H9 (cell line): Measurements from ENCODE around the gene TPRX2. TPM values are rescaled to one million over a fixed set of nuclear protein-coding genes. Genes with fewer than 3 reads are reported as not detected.
A peak's percentile ranks its signal among the peaks of the same experiment; 100 is the strongest.

Experiments used
- DNase-seq: peaks from one replicate; pipeline ENCODE4 v3.0.0-alpha.2; 2017
- H2AFZ ChIP-seq: one replicate; pipeline ENCODE4 v1.6.1; 2013; ENCODE audit warnings: mild to moderate bottlenecking, low read length, control low read depth, moderate library complexity
- H2AK5ac ChIP-seq: 2 replicates; pipeline ENCODE4 v1.6.1; 2013; ENCODE audit warnings: low read length, control low read depth, mixed read lengths; ENCODE audit not compliant: insufficient read length
- H2BK120ac ChIP-seq: one replicate; pipeline ENCODE4 v1.6.1; 2013; ENCODE audit warnings: low read depth, mild to moderate bottlenecking, low read length, control low read depth, inconsistent platforms; ENCODE audit not compliant: poor library complexity, severe bottlenecking
- H2BK12ac ChIP-seq: 2 replicates; pipeline ENCODE4 v1.6.1; 2013; ENCODE audit warnings: low read length, control low read depth, mixed read lengths, low read depth; ENCODE audit not compliant: insufficient read length
- H2BK15ac ChIP-seq: 2 replicates; pipeline ENCODE4 v1.6.1; 2013; ENCODE audit warnings: low read depth, low read length, control low read depth
- H2BK20ac ChIP-seq: one replicate; pipeline ENCODE4 v1.6.1; 2013; ENCODE audit warnings: low read depth, mild to moderate bottlenecking, low read length, control low read depth, inconsistent platforms; ENCODE audit not compliant: poor library complexity, severe bottlenecking
- H2BK5ac ChIP-seq: 2 replicates; pipeline ENCODE4 v1.6.1; 2013; ENCODE audit warnings: low read length, control low read depth, mixed read lengths; ENCODE audit not compliant: insufficient read length
- H3K14ac ChIP-seq: 2 replicates; pipeline ENCODE4 v1.6.1; 2013; ENCODE audit warnings: low read length, control low read depth; ENCODE audit not compliant: insufficient read depth
- H3K18ac ChIP-seq: 2 replicates; pipeline ENCODE4 v1.6.1; 2013; ENCODE audit warnings: low read depth, mild to moderate bottlenecking, mixed read lengths, low read length, control low read depth; ENCODE audit not compliant: insufficient read length
- H3K23ac ChIP-seq: 2 replicates; pipeline ENCODE4 v1.6.1; 2013; ENCODE audit warnings: low read length, control low read depth, mixed read lengths, low read depth; ENCODE audit not compliant: insufficient read length
- H3K23me2 ChIP-seq: 2 replicates; pipeline ENCODE4 v1.6.1; 2013; ENCODE audit warnings: low read depth, mild to moderate bottlenecking, mixed read lengths, low read length, control low read depth; ENCODE audit not compliant: insufficient read length, poor library complexity, severe bottlenecking
- H3K27ac ChIP-seq: 2 replicates; pipeline ENCODE4 v1.5.1; 2013; ENCODE audit warnings: low read length, control low read depth, mixed read lengths, low read depth; ENCODE audit not compliant: insufficient read length
- H3K27me3 ChIP-seq: 2 replicates; pipeline ENCODE4 v1.6.1; 2013; ENCODE audit warnings: low read length, control low read depth, inconsistent platforms; ENCODE audit not compliant: insufficient read depth
- H3K4ac ChIP-seq: 2 replicates; pipeline ENCODE4 v1.6.1; 2013; ENCODE audit warnings: low read depth, mild to moderate bottlenecking, control low read depth, inconsistent platforms, low read length, moderate library complexity
- H3K4me1 ChIP-seq: 2 replicates; pipeline ENCODE4 v1.6.1; 2013; ENCODE audit warnings: low read length, control low read depth, inconsistent platforms; ENCODE audit not compliant: insufficient read depth
- H3K4me2 ChIP-seq: 2 replicates; pipeline ENCODE4 v1.6.1; 2013; ENCODE audit warnings: low read length, control low read depth, mixed read lengths; ENCODE audit not compliant: insufficient read length, insufficient read depth
- H3K56ac ChIP-seq: 2 replicates; pipeline ENCODE4 v1.6.1; 2013; ENCODE audit warnings: low read depth, mild to moderate bottlenecking, mixed read lengths, low read length, control low read depth; ENCODE audit not compliant: insufficient read length
- H3K79me1 ChIP-seq: 2 replicates; pipeline ENCODE4 v1.6.1; 2013; ENCODE audit warnings: low read depth, mild to moderate bottlenecking, moderate library complexity, low read length, control low read depth, inconsistent platforms; ENCODE audit not compliant: insufficient read depth, poor library complexity, severe bottlenecking
- H3K79me2 ChIP-seq: 2 replicates; pipeline ENCODE4 v1.6.1; 2013; ENCODE audit warnings: low read length, control low read depth, inconsistent platforms; ENCODE audit not compliant: insufficient read depth
- H3K9ac ChIP-seq: 2 replicates; pipeline ENCODE4 v1.6.1; 2013; ENCODE audit warnings: low read length, control low read depth, mixed read lengths; ENCODE audit not compliant: insufficient read length; ENCODE audit errors: extremely low read depth
- H3K9me3 ChIP-seq: one replicate; pipeline ENCODE4 v1.6.1; 2013; ENCODE audit warnings: low read depth, low read length, inconsistent platforms; ENCODE audit not compliant: control insufficient read depth
- H3T11ph ChIP-seq: one replicate; pipeline ENCODE4 v1.6.1; 2013; ENCODE audit warnings: mild to moderate bottlenecking, low read length, control low read depth, inconsistent platforms
- H4K20me1 ChIP-seq: one replicate; pipeline ENCODE4 v1.6.1; 2013; ENCODE audit not compliant: control insufficient read depth, insufficient read length, insufficient read depth
- H4K5ac ChIP-seq: 2 replicates; pipeline ENCODE4 v1.6.1; 2013; ENCODE audit warnings: low read depth, mild to moderate bottlenecking, mixed read lengths, low read length, control low read depth; ENCODE audit not compliant: insufficient read length
- H4K8ac ChIP-seq: replicated peaks from 2 replicates; pipeline ENCODE4 v1.6.1; 2013; ENCODE audit warnings: low read length, control low read depth, mixed read lengths, low read depth; ENCODE audit not compliant: insufficient read length
- H4K91ac ChIP-seq: 2 replicates; pipeline ENCODE4 v1.6.1; 2013; ENCODE audit warnings: low read depth, mild to moderate bottlenecking, moderate library complexity, mixed read lengths, low read length, control low read depth; ENCODE audit not compliant: insufficient read length
- H3K27ac Mint-ChIP-seq, 3 experiments: 2 replicates in 2 of 3; 3 replicates in 1 of 3; pipeline ENCODE4 v1.8.0; 2020 to 2021; ENCODE audit warnings: mixed read lengths in 3 of 3, mild to moderate bottlenecking in 1 of 3, moderate library complexity in 1 of 3
- H3K27me3 Mint-ChIP-seq: 2 replicates; pipeline ENCODE4 v1.8.0; 2021; ENCODE audit warnings: low read depth, mild to moderate bottlenecking, moderate library complexity, mixed read lengths
- H3K36me3 Mint-ChIP-seq, 3 experiments: 2 replicates in 2 of 3; 3 replicates in 1 of 3; pipeline ENCODE4 v1.8.0; 2020 to 2021; ENCODE audit warnings: low read depth in 3 of 3, mixed read lengths in 3 of 3; ENCODE audit not compliant: insufficient read depth in 1 of 3
- H3K4me1 Mint-ChIP-seq, 2 experiments: 2 replicates each; pipeline ENCODE4 v1.8.0; 2020; ENCODE audit warnings: mixed read lengths in 2 of 2
- H3K4me3 Mint-ChIP-seq, 2 experiments: 2 replicates in 1 of 2; 3 replicates in 1 of 2; pipeline ENCODE4 v1.8.0; 2020 to 2021; ENCODE audit warnings: mild to moderate bottlenecking in 2 of 2, mixed read lengths in 2 of 2, moderate library complexity in 1 of 2
- H3K9me3 Mint-ChIP-seq, 2 experiments: 2 replicates in 1 of 2; 3 replicates in 1 of 2; pipeline ENCODE4 v1.8.0; 2020; ENCODE audit warnings: mild to moderate bottlenecking in 2 of 2, mixed read lengths in 2 of 2, moderate library complexity in 1 of 2
- WGBS: extraction: QIAGEN DNeasy Blood & Tissue Kit; methylation state at CpG from one replicate; pipeline ENCODE4 v1.1.7; 2013; ENCODE audit warnings: missing lambda C conversion rate, low lambda C conversion rate, mixed read lengths; ENCODE audit not compliant: insufficient read length; ENCODE audit errors: extremely low coverage; 5-methylcytosine and 5-hydroxymethylcytosine counted together
- total RNA-seq: library from RNA; stranded (reverse); gene quantifications from 2 replicates; pipeline ENCODE4 v1.2.1, GENCODE V29; 2021
- TF ChIP-seq, protein P1 (sequence below): fragments of 200-600 bp; sonication (generic); conservative IDR thresholded peaks from 3 replicates; pipeline ENCODE4 v1.8.0; 2021; ENCODE audit warnings: antibody characterized with exemption, mild to moderate bottlenecking

TPRX2 gene
- total RNA-seq, 1 experiment from 2014 or later = not detected

DNA sequence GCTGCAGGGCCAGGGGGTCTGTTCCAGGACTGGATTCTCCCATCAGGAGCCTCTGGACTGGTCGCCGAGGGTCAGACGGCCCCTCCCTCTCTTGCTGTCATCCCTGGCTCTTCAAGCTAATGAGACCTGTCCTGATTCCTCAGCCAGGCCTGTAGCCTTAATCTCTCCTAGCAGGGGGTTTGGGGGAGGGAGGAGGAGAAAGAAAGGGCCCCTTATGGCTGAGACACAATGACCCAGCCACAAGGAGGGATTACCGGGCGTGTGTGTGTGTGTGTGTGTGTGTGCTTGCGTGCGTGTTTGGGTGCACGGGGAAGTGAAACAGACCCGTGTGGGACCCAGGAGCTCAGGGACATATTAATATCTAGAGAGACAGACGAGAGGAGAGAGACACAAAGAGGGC, 39.2 kb upstream of the TPRX2 start:
- H3K4me3 Mint-ChIP-seq = peak overlapping the region; percentile 29 to 74
- no peaks in the 10 kb centered on the region for H3K23me2 ChIP-seq
- H2BK120ac ChIP-seq = no peak overlapping the region
- H2BK12ac ChIP-seq = no peak overlapping the region
- no peak overlapping the region for H2AFZ ChIP-seq
- H3K27me3 Mint-ChIP-seq = peaks cover 8% of the 10 kb centered on the region
- peak overlapping the region; percentile 62 for H3K18ac ChIP-seq
- H3K4me1 ChIP-seq = no peaks in the 10 kb centered on the region
- H3K79me1 ChIP-seq = no peaks in the 10 kb centered on the region
- peak; percentile 64 for DNase-seq
- peaks cover 0 to 6% (median 0%) of the 10 kb centered on the region in 3 experiments; a peak in 1 of 7 replicates for H3K36me3 Mint-ChIP-seq
- H3K27ac Mint-ChIP-seq = peak overlapping the region; percentile 87 to 91 (median 89); a peak in 6 of 7 replicates
- no peaks in the 10 kb centered on the region for H3K27me3 ChIP-seq
- H4K8ac ChIP-seq = no peak overlapping the region
- H3K9me3 ChIP-seq = no peaks in the 10 kb centered on the region
- H3K4me2 ChIP-seq = no peak overlapping the region
- H3K14ac ChIP-seq = no peak overlapping the region
- H3T11ph ChIP-seq = no peak overlapping the region
- no peak overlapping the region for H2BK5ac ChIP-seq
- H3K4me1 Mint-ChIP-seq = peaks cover 40 to 46% of the 10 kb centered on the region in 2 experiments
- no peaks in the 10 kb centered on the region for H4K20me1 ChIP-seq
- H3K4ac ChIP-seq = no peak overlapping the region
- no peak overlapping the region for H2BK20ac ChIP-seq
- no peaks in the 10 kb centered on the region for H3K79me2 ChIP-seq
- WGBS = no CpG with 5 or more reads among the region's 10 CpGs
- no peak overlapping the region for H3K23ac ChIP-seq
- no peak overlapping the region for H2BK15ac ChIP-seq
- no peak overlapping the region for H4K5ac ChIP-seq
- peaks cover 4% of the 10 kb centered on the region in 2 experiments; a peak in 3 of 5 replicates for H3K9me3 Mint-ChIP-seq
- no peak overlapping the region for H2AK5ac ChIP-seq
- no peak overlapping the region for H4K91ac ChIP-seq
- no peak overlapping the region for H3K9ac ChIP-seq
- TF ChIP-seq, protein P1, sequence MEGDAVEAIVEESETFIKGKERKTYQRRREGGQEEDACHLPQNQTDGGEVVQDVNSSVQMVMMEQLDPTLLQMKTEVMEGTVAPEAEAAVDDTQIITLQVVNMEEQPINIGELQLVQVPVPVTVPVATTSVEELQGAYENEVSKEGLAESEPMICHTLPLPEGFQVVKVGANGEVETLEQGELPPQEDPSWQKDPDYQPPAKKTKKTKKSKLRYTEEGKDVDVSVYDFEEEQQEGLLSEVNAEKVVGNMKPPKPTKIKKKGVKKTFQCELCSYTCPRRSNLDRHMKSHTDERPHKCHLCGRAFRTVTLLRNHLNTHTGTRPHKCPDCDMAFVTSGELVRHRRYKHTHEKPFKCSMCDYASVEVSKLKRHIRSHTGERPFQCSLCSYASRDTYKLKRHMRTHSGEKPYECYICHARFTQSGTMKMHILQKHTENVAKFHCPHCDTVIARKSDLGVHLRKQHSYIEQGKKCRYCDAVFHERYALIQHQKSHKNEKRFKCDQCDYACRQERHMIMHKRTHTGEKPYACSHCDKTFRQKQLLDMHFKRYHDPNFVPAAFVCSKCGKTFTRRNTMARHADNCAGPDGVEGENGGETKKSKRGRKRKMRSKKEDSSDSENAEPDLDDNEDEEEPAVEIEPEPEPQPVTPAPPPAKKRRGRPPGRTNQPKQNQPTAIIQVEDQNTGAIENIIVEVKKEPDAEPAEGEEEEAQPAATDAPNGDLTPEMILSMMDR = no peak
- H3K27ac ChIP-seq = no peak overlapping the region
- no peak overlapping the region for H3K56ac ChIP-seq
